ENCODE results near the gene SLC2A14.
"Not testable (repeated sequence)": the region's sequence is repeated elsewhere in the genome, so short reads cannot be mapped to it uniquely, and the experiment has no call there.

The SLC2A14 gene

GRCh38 chr12:7835116-7835515, 37.6 kb downstream of the SLC2A14 start:
- no peak for DNase-seq (ENCODE audit: low read depth, low spot score)

GRCh38 chr12:7834701-7835100, 38.0 kb downstream of the SLC2A14 start:
- no peak for DNase-seq (ENCODE audit: low read depth, low spot score)
- H3K27ac ChIP-seq (ENCODE audit: low read length), result no peak overlapping the region
- H3K27me3 ChIP-seq (ENCODE audit: control insufficient read depth, insufficient read depth, low read length), result no peaks in the 10 kb centered on the region
- no peaks in the 10 kb centered on the region for H3K9me3 ChIP-seq (ENCODE audit: control insufficient read depth, insufficient read depth, low read length)
- WGBS (ENCODE audit: insufficient coverage, insufficient read length), result no CpG with 5 or more reads among the region's 1 CpG
- no peak overlapping the region for H3K4me3 ChIP-seq (ENCODE audit: low read length)
- H3K4me1 ChIP-seq (ENCODE audit: control insufficient read depth, insufficient read depth, low read length), result no peaks in the 10 kb centered on the region
- H3K36me3 ChIP-seq (ENCODE audit: control insufficient read depth, insufficient read depth, low read length), result no peaks in the 10 kb centered on the region

More at GRCh38 chr12:7835116-7835515, 37.6 kb downstream of the SLC2A14 start:
- Histone ChIP-seq H3K4me3 (ENCODE audit: low read length) (no peak overlapping the region), H3K27me3 (ENCODE audit: control insufficient read depth, insufficient read depth, low read length) (no peaks in the 10 kb centered on the region), H3K4me1 (ENCODE audit: control insufficient read depth, insufficient read depth, low read length) (no peaks in the 10 kb centered on the region), H3K36me3 (ENCODE audit: control insufficient read depth, insufficient read depth, low read length) (no peaks in the 10 kb centered on the region), H3K27ac (ENCODE audit: low read length) (no peak overlapping the region), H3K9me3 (ENCODE audit: control insufficient read depth, insufficient read depth, low read length) (no peaks in the 10 kb centered on the region)
- WGBS (ENCODE audit: insufficient coverage, insufficient read length), result no CpG with 5 or more reads among the region's 9 CpGs

GRCh38 chr12:7833831-7834230, 38.9 kb downstream of the SLC2A14 start:
- H3K36me3 ChIP-seq (ENCODE audit: control insufficient read depth, insufficient read depth, low read length), result no peaks in the 10 kb centered on the region
- H3K9me3 ChIP-seq (ENCODE audit: control insufficient read depth, insufficient read depth, low read length), result no peaks in the 10 kb centered on the region
- WGBS (ENCODE audit: insufficient coverage, insufficient read length), result no CpG with 5 or more reads among the region's 4 CpGs
- H3K4me1 ChIP-seq (ENCODE audit: control insufficient read depth, insufficient read depth, low read length), result no peaks in the 10 kb centered on the region
- H3K4me3 ChIP-seq (ENCODE audit: low read length), result no peak overlapping the region
- H3K27ac ChIP-seq (ENCODE audit: low read length), result no peak overlapping the region
- no peaks in the 10 kb centered on the region for H3K27me3 ChIP-seq (ENCODE audit: control insufficient read depth, insufficient read depth, low read length)
- DNase-seq (ENCODE audit: low read depth, low spot score), result no peak

- WGBS (ENCODE audit: insufficient coverage, insufficient read length), result no CpG with 5 or more reads among the region's 6 CpGs
Observed at GRCh38 chr12:7833201-7833600, 39.5 kb downstream of the SLC2A14 start.

GRCh38 chr12:7832059-7832696, 40.5 kb downstream of the SLC2A14 start:
- Histone ChIP-seq H3K27ac (ENCODE audit: low read length) (no peak overlapping the region), H3K9me3 (ENCODE audit: control insufficient read depth, insufficient read depth, low read length) (no peaks in the 10 kb centered on the region), H3K27me3 (ENCODE audit: control insufficient read depth, insufficient read depth, low read length) (no peaks in the 10 kb centered on the region), H3K4me3 (ENCODE audit: low read length) (no peak overlapping the region), H3K4me1 (ENCODE audit: control insufficient read depth, insufficient read depth, low read length) (no peaks in the 10 kb centered on the region), H3K36me3 (ENCODE audit: control insufficient read depth, insufficient read depth, low read length) (no peaks in the 10 kb centered on the region)
- peak; percentile 76 for DNase-seq (ENCODE audit: low read depth, low spot score)
- no CpG with 5 or more reads among the region's 6 CpGs for WGBS (ENCODE audit: insufficient coverage, insufficient read length)

More at GRCh38 chr12:7833201-7833600, 39.5 kb downstream of the SLC2A14 start:
- H3K27me3 ChIP-seq (ENCODE audit: control insufficient read depth, insufficient read depth, low read length); H3K27ac ChIP-seq (ENCODE audit: low read length); H3K4me3 ChIP-seq (ENCODE audit: low read length); H3K36me3 ChIP-seq (ENCODE audit: control insufficient read depth, insufficient read depth, low read length); H3K4me1 ChIP-seq (ENCODE audit: control insufficient read depth, insufficient read depth, low read length); H3K9me3 ChIP-seq (ENCODE audit: control insufficient read depth, insufficient read depth, low read length); DNase-seq (ENCODE audit: low read depth, low spot score): not testable (repeated sequence)

GRCh38 chr12:7829737-7830136, 43.0 kb downstream of the SLC2A14 start:
- not testable (repeated sequence) for H3K4me3 ChIP-seq (ENCODE audit: low read length); H3K4me1 ChIP-seq (ENCODE audit: control insufficient read depth, insufficient read depth, low read length); H3K27me3 ChIP-seq (ENCODE audit: control insufficient read depth, insufficient read depth, low read length); H3K27ac ChIP-seq (ENCODE audit: low read length); H3K36me3 ChIP-seq (ENCODE audit: control insufficient read depth, insufficient read depth, low read length); H3K9me3 ChIP-seq (ENCODE audit: control insufficient read depth, insufficient read depth, low read length); DNase-seq (ENCODE audit: low read depth, low spot score)
- no CpG with 5 or more reads among the region's 4 CpGs for WGBS (ENCODE audit: insufficient coverage, insufficient read length)

GRCh38 chr12:7825754-7826153, 47.0 kb downstream of the SLC2A14 start:
- WGBS (ENCODE audit: insufficient coverage, insufficient read length), result no CpG with 5 or more reads among the region's 4 CpGs
- not testable (repeated sequence) for H3K27me3 ChIP-seq (ENCODE audit: control insufficient read depth, insufficient read depth, low read length)

GRCh38 chr12:7806863-7807487, 65.7 kb downstream of the SLC2A14 start:
- Histone ChIP-seq H3K36me3 (ENCODE audit: control insufficient read depth, insufficient read depth, low read length) (no peaks in the 10 kb centered on the region), H3K9me3 (ENCODE audit: control insufficient read depth, insufficient read depth, low read length) (no peaks in the 10 kb centered on the region), H3K4me1 (ENCODE audit: control insufficient read depth, insufficient read depth, low read length) (no peaks in the 10 kb centered on the region), H3K27ac (ENCODE audit: low read length) (no peak overlapping the region), H3K4me3 (ENCODE audit: low read length) (no peak overlapping the region), H3K27me3 (ENCODE audit: control insufficient read depth, insufficient read depth, low read length) (no peaks in the 10 kb centered on the region)
- DNase-seq (ENCODE audit: low read depth, low spot score), result peak; percentile 88
- no CpG with 5 or more reads among the region's 2 CpGs for WGBS (ENCODE audit: insufficient coverage, insufficient read length)

More at GRCh38 chr12:7825754-7826153, 47.0 kb downstream of the SLC2A14 start:
- H3K27ac ChIP-seq (ENCODE audit: low read length); H3K9me3 ChIP-seq (ENCODE audit: control insufficient read depth, insufficient read depth, low read length); DNase-seq (ENCODE audit: low read depth, low spot score); H3K4me3 ChIP-seq (ENCODE audit: low read length); H3K4me1 ChIP-seq (ENCODE audit: control insufficient read depth, insufficient read depth, low read length); H3K36me3 ChIP-seq (ENCODE audit: control insufficient read depth, insufficient read depth, low read length): not testable (repeated sequence)

- not testable (repeated sequence) for H3K4me1 ChIP-seq (ENCODE audit: control insufficient read depth, insufficient read depth, low read length); H3K4me3 ChIP-seq (ENCODE audit: low read length); H3K27me3 ChIP-seq (ENCODE audit: control insufficient read depth, insufficient read depth, low read length); H3K36me3 ChIP-seq (ENCODE audit: control insufficient read depth, insufficient read depth, low read length); H3K9me3 ChIP-seq (ENCODE audit: control insufficient read depth, insufficient read depth, low read length); DNase-seq (ENCODE audit: low read depth, low spot score); H3K27ac ChIP-seq (ENCODE audit: low read length)
- WGBS (ENCODE audit: insufficient coverage, insufficient read length), result no CpG with 5 or more reads among the region's 6 CpGs
Observed at GRCh38 chr12:7806319-7806718, 66.4 kb downstream of the SLC2A14 start.

- no peaks in the 10 kb centered on the region for H3K9me3 ChIP-seq (ENCODE audit: control insufficient read depth, insufficient read depth, low read length)
- H3K4me3 ChIP-seq (ENCODE audit: low read length), result no peak overlapping the region
- WGBS (ENCODE audit: insufficient coverage, insufficient read length), result no CpG with 5 or more reads among the region's 4 CpGs
- peaks cover 1% of the 10 kb centered on the region; the same call in 1 of the 2 replicates for H3K4me1 ChIP-seq (ENCODE audit: control insufficient read depth, insufficient read depth, low read length)
- peaks cover 8% of the 10 kb centered on the region; the same call in 1 of the 2 replicates for H3K36me3 ChIP-seq (ENCODE audit: control insufficient read depth, insufficient read depth, low read length)
- no peak for DNase-seq (ENCODE audit: low read depth, low spot score)
- no peak overlapping the region for H3K27ac ChIP-seq (ENCODE audit: low read length)
- H3K27me3 ChIP-seq (ENCODE audit: control insufficient read depth, insufficient read depth, low read length), result no peaks in the 10 kb centered on the region
Observed at GRCh38 chr12:7801460-7801859, 71.3 kb downstream of the SLC2A14 start.
